ENCODE results near the gene ZPR1.

Gene ZPR1

GRCh38 chr11:116750070-116750718 lies 37.6 kb downstream of the ZPR1 start:
- TF ChIP-seq TCF12 (IDR thresholded peaks at IDR 0.05; ENCODE audit: low read depth) = no peak
- no peak for TF ChIP-seq REST (IDR thresholded peaks at IDR 0.05; ENCODE audit: low read depth)

- TF ChIP-seq TEAD4 (IDR thresholded peaks at IDR 0.05) (no peak), TCF12 (IDR thresholded peaks at IDR 0.05; ENCODE audit: low read depth) (no peak), NFIC (IDR thresholded peaks at IDR 0.05) (no peak), YY1 (IDR thresholded peaks at IDR 0.05; ENCODE audit: low read depth) (no peak), USF1 (IDR thresholded peaks at IDR 0.05) (no peak), ZBTB7A (IDR thresholded peaks at IDR 0.05; ENCODE audit: low read depth) (no peak), RAD21 (IDR thresholded peaks at IDR 0.05; ENCODE audit: low read depth) (no peak), CEBPB (IDR thresholded peaks at IDR 0.05) (no peak), FOXM1 (IDR thresholded peaks at IDR 0.05; ENCODE audit: borderline replicate concordance, low read depth) (no peak), MAX (IDR thresholded peaks at IDR 0.05) (no peak), CREB1 (IDR thresholded peaks at IDR 0.05; ENCODE audit: low read depth) (no peak), EP300 (IDR thresholded peaks at IDR 0.05; ENCODE audit: borderline replicate concordance) (no peak), REST (IDR thresholded peaks at IDR 0.05; ENCODE audit: low read depth) (no peak), TAF1 (IDR thresholded peaks at IDR 0.05; ENCODE audit: low read depth) (no peak), EGR1 (IDR thresholded peaks at IDR 0.05) (no peak)
These were observed 45.7 kb downstream of the ZPR1 start for GRCh38 chr11:116742104-116742503.

- TF ChIP-seq TCF12 (IDR thresholded peaks at IDR 0.05; ENCODE audit: low read depth) = no peak
These were observed 47.1 kb downstream of the ZPR1 start for GRCh38 chr11:116740741-116741140.

- TF ChIP-seq CEBPB (IDR thresholded peaks at IDR 0.05) (no peak), TEAD4 (IDR thresholded peaks at IDR 0.05) (no peak), FOXM1 (IDR thresholded peaks at IDR 0.05; ENCODE audit: borderline replicate concordance, low read depth) (no peak), RAD21 (IDR thresholded peaks at IDR 0.05; ENCODE audit: low read depth) (no peak), EGR1 (IDR thresholded peaks at IDR 0.05) (no peak), MAX (IDR thresholded peaks at IDR 0.05) (no peak), REST (IDR thresholded peaks at IDR 0.05; ENCODE audit: low read depth) (no peak), YY1 (IDR thresholded peaks at IDR 0.05; ENCODE audit: low read depth) (no peak), CREB1 (IDR thresholded peaks at IDR 0.05; ENCODE audit: low read depth) (no peak), NFIC (IDR thresholded peaks at IDR 0.05) (no peak), TCF12 (IDR thresholded peaks at IDR 0.05; ENCODE audit: low read depth) (no peak), TAF1 (IDR thresholded peaks at IDR 0.05; ENCODE audit: low read depth) (no peak), ZBTB7A (IDR thresholded peaks at IDR 0.05; ENCODE audit: low read depth) (no peak), USF1 (IDR thresholded peaks at IDR 0.05) (no peak), EP300 (IDR thresholded peaks at IDR 0.05; ENCODE audit: borderline replicate concordance) (no peak)
These were observed 48.8 kb downstream of the ZPR1 start for GRCh38 chr11:116738975-116739374.

GRCh38 chr11:116736763-116737162 lies 51.1 kb downstream of the ZPR1 start:
- TF ChIP-seq TAF1 (IDR thresholded peaks at IDR 0.05; ENCODE audit: low read depth) = no peak

All from Ishikawa (cell line).